Esophagus muscularis mucosa (tissue), 4 donors: ENCODE measurements around the gene ACTRT3. TPM values are rescaled to one million over a fixed set of nuclear protein-coding genes. Genes with fewer than 3 reads are reported as not detected.

ENCODE experiments used
- DNase-seq: peaks from one replicate; pipeline ENCODE4 v3.0.0-alpha.2; 2017; ENCODE audit errors: extremely low spot score
- H3K27ac ChIP-seq, 4 donors: fragments of 200-600 bp; sonication (generic); replicated peaks in 1 of 4; 1 replicate in 3 of 4; 2 replicates in 1 of 4; pipeline ENCODE4 v1.5.1; 2016 to 2019; ENCODE audit warnings: mild to moderate bottlenecking in 1 of 4
- H3K27me3 ChIP-seq, 4 donors: fragments of 200-600 bp; sonication (generic); one replicate each; pipeline versions ENCODE4 v1.5.1 to v1.6.0; 2016 to 2019
- H3K36me3 ChIP-seq, 4 donors: fragments of 200-600 bp; sonication (generic); one replicate each; pipeline ENCODE4 v1.5.1; 2016 to 2019
- H3K4me1 ChIP-seq, 4 donors: fragments of 200-600 bp; sonication (generic); one replicate each; pipeline ENCODE4 v1.5.1; 2016 to 2019
- H3K4me3 ChIP-seq, 4 donors: fragments of 200-600 bp; sonication (generic); 1 replicate in 2 of 4; 2 replicates in 2 of 4; pipeline ENCODE4 v1.5.1; 2016 to 2019; ENCODE audit warnings: mild to moderate bottlenecking in 4 of 4, moderate library complexity in 1 of 4
- H3K9me3 ChIP-seq, 4 donors: fragments of 200-600 bp; sonication (generic); 1 replicate in 3 of 4; 2 replicates in 1 of 4; pipeline ENCODE4 v1.5.1; 2016 to 2019
- EP300 ChIP-seq: sonication (generic); formaldehyde crosslinking; IDR thresholded peaks from one replicate; pipeline ENCODE4 v1.6.1; 2017; ENCODE audit warnings: antibody characterized with exemption
- POLR2A ChIP-seq: fragments of 450-650 bp; IDR thresholded peaks from one replicate; pipeline ENCODE4 v1.6.1; 2017; ENCODE audit warnings: antibody characterized with exemption, moderate library complexity, mild to moderate bottlenecking, low read depth
- POLR2AphosphoS5 ChIP-seq, 2 donors: sonication (generic); formaldehyde crosslinking; IDR thresholded peaks; one replicate each; pipeline ENCODE4 v1.6.1; 2017; ENCODE audit warnings: antibody characterized with exemption in 2 of 2
- WGBS: methylation state at CpG from one replicate; pipeline ENCODE4 v1.1.5; 2018; 5-methylcytosine and 5-hydroxymethylcytosine counted together
- intact Hi-C: fragments of 100-400 bp; cut with DNase I; formaldehyde crosslinking; loops from one replicate; pipeline ENCODE4 v1.15.1; 2023
- total RNA-seq, 4 donors: library from RNA; depleted of rRNA; stranded (reverse); fragments of >200 nt; gene quantifications; one replicate each; pipeline versions ENCODE4 v1.1.0 to v1.2.1, GENCODE V29; 2016
- TF ChIP-seq, protein P1 (sequence below), 3 experiments: fragments of 200-600 bp in 2 of 3; fragments of 450-650 bp in 1 of 3; sonication (generic) in 2 of 3; IDR thresholded peaks; one replicate each; pipeline ENCODE4 v1.5.1; 2017 to 2019; ENCODE audit warnings: antibody characterized with exemption in 3 of 3, mild to moderate bottlenecking in 2 of 3, moderate library complexity in 1 of 3

Gene ACTRT3
- total RNA-seq, 4 donors from 2014 or later: 2.7 to 4.5 (median 4.3) TPM

DNA sequence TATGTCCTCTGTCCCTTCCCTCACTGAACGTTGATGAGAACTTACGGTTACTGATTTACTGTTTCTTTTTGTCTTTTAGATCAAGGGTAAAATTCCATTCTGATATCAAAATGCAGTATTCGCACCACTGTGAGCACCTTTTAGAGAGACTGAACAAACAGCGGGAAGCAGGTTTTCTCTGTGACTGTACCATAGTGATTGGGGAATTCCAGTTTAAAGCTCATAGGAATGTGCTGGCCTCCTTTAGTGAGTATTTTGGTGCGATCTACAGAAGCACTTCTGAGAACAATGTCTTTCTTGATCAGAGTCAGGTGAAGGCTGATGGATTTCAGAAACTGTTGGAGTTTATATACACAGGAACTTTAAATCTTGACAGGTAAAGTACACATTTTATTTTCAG lies 4.8 kb upstream of the ACTRT3 start:
- Histone ChIP-seq H3K27me3 (no peaks in the 10 kb centered on the region), H3K4me3 (peak overlapping the region; percentile 78 to 91 (median 82)), H3K36me3 (peaks cover 15 to 45% (median 31%) of the 10 kb centered on the region in 4 donors), H3K27ac (peak overlapping the region; percentile 95 to 99 (median 98)), H3K9me3 (no peaks in the 10 kb centered on the region), H3K4me1 (peaks cover 20 to 40% (median 36%) of the 10 kb centered on the region in 4 donors)
- 47% methylated on average over 5 of the region's 5 CpGs for WGBS
- intact Hi-C loops: no loop called here
- TF ChIP-seq, protein P1, sequence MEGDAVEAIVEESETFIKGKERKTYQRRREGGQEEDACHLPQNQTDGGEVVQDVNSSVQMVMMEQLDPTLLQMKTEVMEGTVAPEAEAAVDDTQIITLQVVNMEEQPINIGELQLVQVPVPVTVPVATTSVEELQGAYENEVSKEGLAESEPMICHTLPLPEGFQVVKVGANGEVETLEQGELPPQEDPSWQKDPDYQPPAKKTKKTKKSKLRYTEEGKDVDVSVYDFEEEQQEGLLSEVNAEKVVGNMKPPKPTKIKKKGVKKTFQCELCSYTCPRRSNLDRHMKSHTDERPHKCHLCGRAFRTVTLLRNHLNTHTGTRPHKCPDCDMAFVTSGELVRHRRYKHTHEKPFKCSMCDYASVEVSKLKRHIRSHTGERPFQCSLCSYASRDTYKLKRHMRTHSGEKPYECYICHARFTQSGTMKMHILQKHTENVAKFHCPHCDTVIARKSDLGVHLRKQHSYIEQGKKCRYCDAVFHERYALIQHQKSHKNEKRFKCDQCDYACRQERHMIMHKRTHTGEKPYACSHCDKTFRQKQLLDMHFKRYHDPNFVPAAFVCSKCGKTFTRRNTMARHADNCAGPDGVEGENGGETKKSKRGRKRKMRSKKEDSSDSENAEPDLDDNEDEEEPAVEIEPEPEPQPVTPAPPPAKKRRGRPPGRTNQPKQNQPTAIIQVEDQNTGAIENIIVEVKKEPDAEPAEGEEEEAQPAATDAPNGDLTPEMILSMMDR (IDR thresholded peaks at IDR 0.05): no peak
- TF ChIP-seq POLR2AphosphoS5 (IDR thresholded peaks at IDR 0.05) (no peak), EP300 (no peak), POLR2A (no peak)
- DNase-seq: no peak

DNA sequence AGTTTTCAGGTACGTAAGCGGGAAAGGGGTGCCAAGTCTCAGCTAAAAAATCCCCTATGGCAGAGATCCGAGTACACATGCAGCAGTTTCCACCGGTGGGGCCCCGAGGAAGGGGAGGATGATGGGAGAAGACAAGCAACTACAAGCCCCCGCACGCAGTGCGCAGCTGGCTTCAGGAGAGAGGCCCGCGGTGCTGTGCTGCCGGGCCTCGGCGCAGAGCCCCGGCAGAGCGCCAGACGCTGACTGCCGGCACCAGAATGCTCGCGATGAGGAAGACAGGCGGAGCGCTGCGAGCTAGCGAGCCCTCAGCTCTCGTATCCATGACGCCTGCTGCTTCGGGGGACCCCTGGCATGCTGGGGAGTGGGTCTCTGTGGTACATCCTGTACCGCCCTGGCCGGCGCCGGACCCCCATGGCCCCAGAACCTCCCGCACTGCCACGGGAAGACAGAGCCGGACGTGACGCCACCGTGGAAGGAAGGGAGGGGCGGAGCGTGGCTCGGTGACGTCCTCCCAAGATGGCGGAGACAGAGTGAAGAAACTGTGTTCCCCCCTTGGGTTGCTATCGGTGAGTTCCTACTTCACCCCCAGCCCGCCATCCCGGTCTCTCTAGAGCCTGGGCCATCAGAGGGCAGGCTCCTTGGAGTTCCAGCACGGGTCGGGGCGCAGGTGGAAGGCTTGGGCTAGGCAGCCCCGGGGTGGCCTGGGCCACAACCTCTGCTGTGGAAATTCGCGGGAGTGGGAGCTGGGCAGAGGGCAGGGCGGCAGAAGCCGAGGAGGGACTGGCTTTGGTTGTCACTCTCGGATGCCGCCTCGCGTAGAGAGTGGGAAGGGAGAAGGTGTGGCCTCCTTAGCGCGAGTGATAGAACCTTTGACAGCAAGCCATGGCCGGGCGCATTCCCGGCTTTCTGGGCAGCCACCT lies 3.8 kb upstream of the ACTRT3 start, which contains the start of gene MYNN:
MYNN (plus strand) TSS at position 500 of the 920 bp plus-strand sequence. CDS start 900 bp downstream, outside the sequence.
- no peaks in the 10 kb centered on the region for H3K27me3 ChIP-seq
- H3K9me3 ChIP-seq: no peaks in the 10 kb centered on the region
- peak; percentile 97 for DNase-seq
- H3K36me3 ChIP-seq: peaks cover 9 to 34% (median 23%) of the 10 kb centered on the region in 4 donors
- TF ChIP-seq POLR2A (peak; percentile 99), POLR2AphosphoS5 (IDR thresholded peaks at IDR 0.05) (peak; percentile 100)
- TF ChIP-seq, protein P1 (IDR thresholded peaks at IDR 0.05): no peak
- WGBS: 0% methylated on average over 12 of the region's 61 CpGs
- peak within 1 kb of the TSS; percentile 78 to 91 (median 82) for H3K4me3 ChIP-seq
- intact Hi-C loops: no loop called here
- peaks cover 20 to 40% (median 36%) of the 10 kb centered on the region in 4 donors for H3K4me1 ChIP-seq
- peak within 1 kb of the TSS; percentile 95 to 99 (median 98) for H3K27ac ChIP-seq

DNA sequence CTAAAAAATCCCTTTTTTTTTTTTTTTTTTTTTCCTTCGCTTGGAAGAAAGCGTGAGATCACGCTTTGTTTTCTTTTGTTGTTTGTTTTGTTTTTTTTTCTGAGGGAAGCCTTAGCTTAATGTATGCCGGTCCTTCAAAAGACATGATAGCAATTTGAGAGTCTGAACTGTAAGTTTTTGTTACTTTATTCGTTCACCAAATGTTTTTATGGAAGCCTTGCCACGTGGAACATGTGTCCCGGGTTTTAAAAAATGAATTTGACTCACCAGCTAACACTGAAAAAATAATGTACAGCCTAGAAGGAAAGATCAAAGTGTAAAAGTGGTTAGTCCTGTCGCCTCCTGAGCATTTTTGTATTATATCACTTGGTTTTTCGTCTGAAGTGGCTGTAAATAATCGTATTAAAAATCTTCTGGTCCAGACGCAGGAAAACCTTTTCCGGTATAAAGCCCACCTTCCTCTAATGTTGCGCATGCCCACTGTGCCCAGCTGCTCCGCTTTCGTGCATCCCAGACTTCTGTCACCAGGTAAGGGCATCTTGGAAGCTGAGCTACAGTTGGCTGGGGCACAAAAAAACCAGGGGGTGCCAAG lies 3.0 kb upstream of the ACTRT3 start:
- intact Hi-C loops: no loop called here
- DNase-seq: peak; percentile 93
- WGBS: under 1% methylated on average over 15 of the region's 15 CpGs

DNA sequence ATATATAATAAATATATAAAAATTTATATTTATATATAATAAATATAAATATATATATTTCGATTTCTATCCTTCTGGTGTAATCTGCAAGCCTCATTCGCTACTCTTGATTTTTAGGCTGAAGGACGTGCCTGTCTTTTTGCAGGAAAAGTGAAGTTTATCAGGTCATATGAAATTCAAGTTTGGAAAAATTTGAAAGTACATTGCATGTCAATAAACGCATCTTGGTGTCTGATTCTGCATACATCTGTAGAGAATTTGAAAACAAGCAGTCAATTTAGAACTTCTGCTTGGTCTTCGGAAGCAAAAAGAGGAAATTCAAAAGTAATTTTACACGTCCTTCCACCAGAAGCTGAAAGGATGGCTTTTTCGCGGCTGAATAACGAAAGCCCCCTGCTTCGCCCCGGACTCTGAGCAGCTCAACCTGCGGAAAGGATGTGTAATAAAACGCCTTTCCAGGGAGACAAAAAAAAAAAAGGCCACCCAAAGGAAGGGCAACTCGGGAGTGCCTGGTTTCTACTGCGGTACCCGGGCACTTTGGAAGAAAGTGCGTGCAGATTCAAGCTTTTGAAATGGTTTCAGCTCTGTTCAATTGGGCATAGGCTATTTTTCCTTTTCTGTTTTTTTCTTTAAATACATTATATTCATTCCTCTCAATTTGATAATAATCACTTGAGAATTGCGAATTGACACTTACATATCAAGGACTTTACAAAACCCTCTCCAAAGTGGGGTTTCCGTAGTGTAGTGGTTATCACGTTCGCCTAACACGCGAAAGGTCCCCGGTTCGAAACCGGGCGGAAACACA lies 2.3 kb upstream of the ACTRT3 start:
- Histone ChIP-seq H3K4me1 (peaks cover 20 to 32% (median 29%) of the 10 kb centered on the region in 4 donors), H3K36me3 (peaks cover 0 to 20% (median 12%) of the 10 kb centered on the region in 4 donors), H3K27me3 (no peaks in the 10 kb centered on the region), H3K4me3 (peak overlapping the region; percentile 78 to 91 (median 82)), H3K9me3 (no peaks in the 10 kb centered on the region), H3K27ac (peak overlapping the region; percentile 95 to 99 (median 98))
- TF ChIP-seq POLR2AphosphoS5 (IDR thresholded peaks at IDR 0.05) (peak in 1 of 2 donors; percentile 44), EP300 (no peak)
- DNase-seq: no peak
- whole genome bisulfite sequencing: under 1% methylated on average over 27 of the region's 27 CpGs
- intact Hi-C loops: no loop called here

More for the DNA sequence above, 3.0 kb upstream of the ACTRT3 start:
- peak overlapping the region; percentile 78 to 91 (median 82) for H3K4me3 ChIP-seq
- TF ChIP-seq EP300: no peak
- no peak for TF ChIP-seq POLR2AphosphoS5 (IDR thresholded peaks at IDR 0.05)
- TF ChIP-seq, protein P1 (IDR thresholded peaks at IDR 0.05): no peak
- no peak for TF ChIP-seq POLR2A
- peaks cover 1 to 27% (median 18%) of the 10 kb centered on the region in 4 donors for H3K36me3 ChIP-seq
- peaks cover 20 to 39% (median 34%) of the 10 kb centered on the region in 4 donors for H3K4me1 ChIP-seq
- H3K9me3 ChIP-seq: no peaks in the 10 kb centered on the region
- no peaks in the 10 kb centered on the region for H3K27me3 ChIP-seq
- peak overlapping the region; percentile 95 to 99 (median 98) for H3K27ac ChIP-seq
